Nephron (organoid): ENCODE measurements around the gene ACADSB.

Source experiments
- H3K27ac Mint-ChIP-seq, 3 experiments: 2 replicates each; pipeline ENCODE4 v1.8.0; 2020; ENCODE audit warnings: mixed read lengths in 3 of 3, mild to moderate bottlenecking in 2 of 3, moderate library complexity in 1 of 3
- H3K27me3 Mint-ChIP-seq: 2 replicates; pipeline ENCODE4 v1.8.0; 2021; ENCODE audit warnings: low read depth, mild to moderate bottlenecking, moderate library complexity, mixed read lengths
- H3K36me3 Mint-ChIP-seq: 2 replicates; pipeline ENCODE4 v1.8.0; 2020; ENCODE audit warnings: low read depth, mixed read lengths
- H3K4me1 Mint-ChIP-seq: 2 replicates; pipeline ENCODE4 v1.8.0; 2020; ENCODE audit warnings: mixed read lengths
- H3K4me3 Mint-ChIP-seq, 3 experiments: 2 replicates each; pipeline ENCODE4 v1.8.0; 2020; ENCODE audit warnings: mild to moderate bottlenecking in 3 of 3, mixed read lengths in 3 of 3, moderate library complexity in 2 of 3
- H3K9me3 Mint-ChIP-seq: 2 replicates; pipeline ENCODE4 v1.8.0; 2020; ENCODE audit warnings: mixed read lengths
- CTCF ChIP-seq, 3 experiments: fragments of 200-600 bp; sonication (generic); IDR thresholded peaks; one replicate each; pipeline ENCODE4 v1.5.0; 2021; ENCODE audit warnings: antibody characterized with exemption in 3 of 3; ENCODE audit not compliant: unreplicated experiment in 3 of 3

The ACADSB gene

GRCh38 chr10:123004298-123004697 is 4.5 kb upstream of the ACADSB start:
- TF ChIP-seq CTCF (IDR thresholded peaks at IDR 0.05; ENCODE audit: unreplicated experiment in 3 of 3), result no peak
- Mint-ChIP-seq H3K27me3 (no peaks in the 10 kb centered on the region), H3K27ac (no peak overlapping the region), H3K9me3 (no peaks in the 10 kb centered on the region), H3K4me1 (peaks cover 22% of the 10 kb centered on the region), H3K36me3 (peaks cover 3% of the 10 kb centered on the region), H3K4me3 (no peak overlapping the region)

GRCh38 chr10:123007558-123008354 is 1.1 kb upstream of the ACADSB start:
- peak overlapping the region; percentile 97 to 98 (median 98) for H3K4me3 Mint-ChIP-seq

GRCh38 chr10:123009105-123009820 is 457 bp downstream of the ACADSB start:
- Mint-ChIP-seq H3K27ac (peak overlapping the region; percentile 55 to 97 (median 86)), H3K36me3 (peaks cover 14% of the 10 kb centered on the region), H3K4me3 (peak overlapping the region; percentile 97 to 98 (median 98)), H3K4me1 (peaks cover 34% of the 10 kb centered on the region), H3K9me3 (no peaks in the 10 kb centered on the region), H3K27me3 (no peaks in the 10 kb centered on the region)
- TF ChIP-seq CTCF (IDR thresholded peaks at IDR 0.05; ENCODE audit: unreplicated experiment in 3 of 3), result no peak

More at GRCh38 chr10:123007558-123008354, 1.1 kb upstream of the ACADSB start:
- Mint-ChIP-seq H3K36me3 (peaks cover 9% of the 10 kb centered on the region), H3K4me1 (peaks cover 34% of the 10 kb centered on the region), H3K9me3 (no peaks in the 10 kb centered on the region), H3K27ac (peak overlapping the region in 2 of 3 experiments; percentile 83 to 97), H3K27me3 (no peaks in the 10 kb centered on the region)
- no peak for TF ChIP-seq CTCF (IDR thresholded peaks at IDR 0.05; ENCODE audit: unreplicated experiment in 3 of 3)

- no peaks in the 10 kb centered on the region for H3K9me3 Mint-ChIP-seq
- H3K4me3 Mint-ChIP-seq, result no peak overlapping the region
- peaks cover 24% of the 10 kb centered on the region for H3K4me1 Mint-ChIP-seq
- H3K27me3 Mint-ChIP-seq, result no peaks in the 10 kb centered on the region
- H3K36me3 Mint-ChIP-seq, result peaks cover 14% of the 10 kb centered on the region
- TF ChIP-seq CTCF (IDR thresholded peaks at IDR 0.05; ENCODE audit: unreplicated experiment in 3 of 3), result no peak
- no peak overlapping the region for H3K27ac Mint-ChIP-seq
Observed at GRCh38 chr10:123011987-123012386, 3.2 kb downstream of the ACADSB start.

- H3K27ac Mint-ChIP-seq, result no peak overlapping the region
- TF ChIP-seq CTCF (IDR thresholded peaks at IDR 0.05; ENCODE audit: unreplicated experiment in 3 of 3), result no peak
- peaks cover 14% of the 10 kb centered on the region for H3K36me3 Mint-ChIP-seq
- H3K4me3 Mint-ChIP-seq, result peak overlapping the region in 1 of 3 experiments; percentile 36
- H3K27me3 Mint-ChIP-seq, result no peaks in the 10 kb centered on the region
- peaks cover 14% of the 10 kb centered on the region for H3K4me1 Mint-ChIP-seq
- H3K9me3 Mint-ChIP-seq, result no peaks in the 10 kb centered on the region
Observed at GRCh38 chr10:123013456-123014419, 4.9 kb downstream of the ACADSB start.
